IPS DF 4.7 (cell line): ENCODE data around the gene HAND1.
"Not testable (repeated sequence)": the region's sequence is repeated elsewhere in the genome, so short reads cannot be mapped to it uniquely, and the experiment has no call there.

ENCODE experiments used
- DNase-seq: peaks from one replicate; pipeline ENCODE4 v3.0.0-alpha.2; 2013; ENCODE audit warnings: low spot score; ENCODE audit errors: extremely low read depth

HAND1 gene

GRCh38 chr5:154478224-154478565 is at the start of gene HAND1:
HAND1 (minus strand) TSS chr5:154478227; CDS start chr5:154478008, 219 bp downstream.
- no peak for DNase-seq

- no peak for DNase-seq
Observed at GRCh38 chr5:154526231-154527226, 48.5 kb upstream of the HAND1 start.

- DNase-seq: no peak
Observed at GRCh38 chr5:154524859-154525258, 46.8 kb upstream of the HAND1 start.

- DNase-seq: no peak
Observed at GRCh38 chr5:154524181-154524580, 46.2 kb upstream of the HAND1 start.

GRCh38 chr5:154523709-154524108 is 45.7 kb upstream of the HAND1 start:
- DNase-seq: no peak

GRCh38 chr5:154523104-154523503 is 45.1 kb upstream of the HAND1 start:
- no peak for DNase-seq

GRCh38 chr5:154522284-154522683 is 44.3 kb upstream of the HAND1 start:
- DNase-seq: no peak

- DNase-seq: no peak
Observed at GRCh38 chr5:154521756-154522155, 43.7 kb upstream of the HAND1 start.

GRCh38 chr5:154520861-154521453 is 42.9 kb upstream of the HAND1 start:
- peak; percentile 95 for DNase-seq

GRCh38 chr5:154519359-154519758 is 41.3 kb upstream of the HAND1 start:
- no peak for DNase-seq

- DNase-seq: no peak
Observed at GRCh38 chr5:154518438-154518867, 40.4 kb upstream of the HAND1 start.

GRCh38 chr5:154517810-154518437 is 39.9 kb upstream of the HAND1 start:
- DNase-seq: no peak

- no peak for DNase-seq
Observed at GRCh38 chr5:154517181-154517580, 39.2 kb upstream of the HAND1 start.

- DNase-seq: no peak
Observed at GRCh38 chr5:154516475-154516874, 38.4 kb upstream of the HAND1 start.

- not testable (repeated sequence) for DNase-seq
Observed at GRCh38 chr5:154515488-154515887, 37.5 kb upstream of the HAND1 start.

- DNase-seq: no peak
Observed at GRCh38 chr5:154514331-154514730, 36.3 kb upstream of the HAND1 start.

- DNase-seq: no peak
Observed at GRCh38 chr5:154513669-154514084, 35.6 kb upstream of the HAND1 start.

- no peak for DNase-seq
Observed at GRCh38 chr5:154511984-154512383, 34.0 kb upstream of the HAND1 start.

GRCh38 chr5:154509784-154510555 is 31.9 kb upstream of the HAND1 start:
- no peak for DNase-seq

- no peak for DNase-seq
Observed at GRCh38 chr5:154508114-154508513, 30.1 kb upstream of the HAND1 start.

GRCh38 chr5:154506716-154507080 is 28.7 kb upstream of the HAND1 start:
- DNase-seq: no peak
